Smooth muscle cell (in vitro differentiated cells): ENCODE results near the gene CLNK. TPM values are rescaled to one million over a fixed set of nuclear protein-coding genes. Genes with fewer than 3 reads are reported as not detected.

Experiments used
- DNase-seq: peaks from one replicate; lab custom pipeline; 2025; ENCODE audit not compliant: unreplicated experiment; lab: John Stamatoyannopoulos, UW
- H2AFZ ChIP-seq: fragments of 200-600 bp; sonication (generic); 2 replicates; pipeline ENCODE4 v1.6.0; 2016; ENCODE audit warnings: antibody characterized with exemption, low read depth, mild to moderate bottlenecking
- H3F3A ChIP-seq: fragments of 200-600 bp; sonication (generic); 2 replicates; pipeline ENCODE4 v1.6.0; 2017; ENCODE audit warnings: antibody characterized with exemption, low read depth
- H3K27ac ChIP-seq: fragments of 200-600 bp; sonication (generic); 2 replicates; pipeline ENCODE4 v1.5.1; 2016; ENCODE audit warnings: low read depth, mild to moderate bottlenecking
- H3K27me3 ChIP-seq: fragments of 200-600 bp; sonication (generic); 2 replicates; pipeline ENCODE4 v1.6.1; 2016; ENCODE audit warnings: low read depth, mild to moderate bottlenecking
- H3K36me3 ChIP-seq: fragments of 200-600 bp; sonication (generic); 2 replicates; pipeline ENCODE4 v1.5.1; 2016; ENCODE audit warnings: low read depth
- H3K4me1 ChIP-seq: fragments of 200-600 bp; sonication (generic); 2 replicates; pipeline ENCODE4 v1.5.1; 2016; ENCODE audit warnings: low read depth
- H3K4me2 ChIP-seq: fragments of 200-600 bp; sonication (generic); 2 replicates; pipeline ENCODE4 v1.6.0; 2016; ENCODE audit warnings: mild to moderate bottlenecking
- H3K4me3 ChIP-seq: fragments of 200-600 bp; sonication (generic); 2 replicates; pipeline ENCODE4 v1.5.1; 2016; ENCODE audit warnings: mild to moderate bottlenecking
- H3K79me2 ChIP-seq: fragments of 200-600 bp; sonication (generic); 2 replicates; pipeline ENCODE4 v1.6.0; 2016; ENCODE audit warnings: low read depth, mild to moderate bottlenecking
- H3K9ac ChIP-seq: fragments of 200-600 bp; sonication (generic); 2 replicates; pipeline ENCODE4 v1.6.0; 2016; ENCODE audit warnings: low read depth
- H3K9me3 ChIP-seq: fragments of 200-600 bp; sonication (generic); replicated peaks from 2 replicates; pipeline ENCODE4 v1.5.1; 2016; ENCODE audit warnings: low read depth
- H4K20me1 ChIP-seq: fragments of 200-600 bp; sonication (generic); 2 replicates; pipeline ENCODE4 v1.6.0; 2016; ENCODE audit warnings: low read depth
- CTCF ChIP-seq: fragments of 200-600 bp; sonication (generic); IDR thresholded peaks from 2 replicates; pipeline ENCODE4 v1.5.1; 2017; ENCODE audit warnings: borderline replicate concordance, mild to moderate bottlenecking, antibody characterized with exemption; ENCODE audit not compliant: insufficient read depth, poor library complexity, severe bottlenecking
- WGBS: methylation state at CpG from one replicate; pipeline ENCODE4 v1.1.7; 2016; ENCODE audit warnings: low lambda C conversion rate; 5-methylcytosine and 5-hydroxymethylcytosine counted together
- polyA plus RNA-seq: library from polyadenylated mRNA; unstranded; fragments of >200 nt; fragmentation: Nextera tagmentation; extraction: Ambion mirVana; gene quantifications from 2 replicates; pipeline ENCODE4 v1.2.1, GENCODE V29; 2016
- total RNA-seq: library from RNA; depleted of rRNA; stranded (reverse); fragments of >200 nt; gene quantifications from 2 replicates; pipeline ENCODE4 v1.2.3, GENCODE V29; 2014

The CLNK gene
- total and polyA plus RNA-seq, 2 experiments from 2014 or later: not detected

GRCh38 chr4:10454726-10455125, 229.8 kb downstream of the CLNK start:
- Histone ChIP-seq H3K4me3 (no peak overlapping the region), H3K79me2 (peaks cover 38% of the 10 kb centered on the region), H3F3A (peaks cover 13% of the 10 kb centered on the region), H3K9me3 (no peaks in the 10 kb centered on the region), H3K4me2 (no peak overlapping the region), H3K27ac (no peak overlapping the region), H3K36me3 (peaks cover 20% of the 10 kb centered on the region), H4K20me1 (peaks cover 63% of the 10 kb centered on the region), H2AFZ (no peak overlapping the region), H3K27me3 (no peaks in the 10 kb centered on the region), H3K9ac (no peak overlapping the region), H3K4me1 (peaks cover 12% of the 10 kb centered on the region)
- no peak for DNase-seq
- TF ChIP-seq CTCF: no peak
- 90% methylated on average over 6 of the region's 6 CpGs for WGBS

DNA sequence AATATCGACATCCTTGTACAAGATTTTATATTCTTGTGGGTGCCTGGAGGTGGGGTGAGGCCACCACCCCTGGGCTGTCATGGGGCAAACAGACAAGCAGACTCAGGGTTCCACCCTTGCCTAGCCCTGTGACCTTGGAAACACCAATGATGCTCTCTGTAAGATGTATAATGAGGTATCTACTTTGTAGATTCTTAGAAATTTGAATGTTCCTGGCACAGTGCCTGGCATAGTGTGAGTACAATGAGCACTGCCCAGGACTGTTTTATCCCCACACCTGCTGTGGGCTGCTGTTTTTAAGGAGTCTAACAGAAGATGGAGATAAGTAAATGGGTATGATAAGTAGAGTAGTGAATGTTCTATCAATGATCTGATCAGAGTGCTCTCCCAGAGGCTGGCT, 230.4 kb downstream of the CLNK start:
- no peak for DNase-seq
- Histone ChIP-seq H3F3A (peaks cover 13% of the 10 kb centered on the region), H3K9ac (no peak overlapping the region), H3K27ac (no peak overlapping the region), H3K4me3 (no peak overlapping the region), H3K79me2 (peaks cover 38% of the 10 kb centered on the region), H3K4me1 (peaks cover 12% of the 10 kb centered on the region), H3K9me3 (no peaks in the 10 kb centered on the region), H2AFZ (no peak overlapping the region), H3K36me3 (peaks cover 20% of the 10 kb centered on the region), H3K27me3 (no peaks in the 10 kb centered on the region), H4K20me1 (peaks cover 69% of the 10 kb centered on the region), H3K4me2 (no peak overlapping the region)
- TF ChIP-seq CTCF: no peak
- 100% methylated on average over 1 of the region's 1 CpG for WGBS

- H3K4me2 ChIP-seq: peak overlapping the region; percentile 29
Measured at GRCh38 chr4:10448991-10449390, 235.6 kb downstream of the CLNK start.

More at GRCh38 chr4:10448991-10449390, 235.6 kb downstream of the CLNK start:
- TF ChIP-seq CTCF: no peak
- Histone ChIP-seq H3K36me3 (peaks cover 51% of the 10 kb centered on the region), H3F3A (peaks cover 8% of the 10 kb centered on the region), H3K79me2 (peaks cover 20% of the 10 kb centered on the region), H3K27me3 (no peaks in the 10 kb centered on the region), H3K9ac (no peak overlapping the region), H2AFZ (no peak overlapping the region), H3K4me3 (no peak overlapping the region), H3K4me1 (no peaks in the 10 kb centered on the region), H3K9me3 (peaks cover 9% of the 10 kb centered on the region), H4K20me1 (peaks cover 72% of the 10 kb centered on the region), H3K27ac (no peak overlapping the region)
- WGBS: 21% methylated on average over 5 of the region's 5 CpGs
- no peak for DNase-seq
